SIG-M5 treated with dmso at 0.1 percent for 504 hours (cell line): ENCODE results near the gene NR2E3.

Experiments used
- DNase-seq: peaks from one replicate; lab custom pipeline; 2025; ENCODE audit not compliant: unreplicated experiment; lab: John Stamatoyannopoulos, UW

Gene NR2E3

GRCh38 chr15:71810256-71811035 is at the start of gene NR2E3:
Gene NR2E3, plus strand, starts transcription at chr15:71810554. Its CDS starts 190 bp downstream, at chr15:71810744.
- DNase-seq: no peak

DNA sequence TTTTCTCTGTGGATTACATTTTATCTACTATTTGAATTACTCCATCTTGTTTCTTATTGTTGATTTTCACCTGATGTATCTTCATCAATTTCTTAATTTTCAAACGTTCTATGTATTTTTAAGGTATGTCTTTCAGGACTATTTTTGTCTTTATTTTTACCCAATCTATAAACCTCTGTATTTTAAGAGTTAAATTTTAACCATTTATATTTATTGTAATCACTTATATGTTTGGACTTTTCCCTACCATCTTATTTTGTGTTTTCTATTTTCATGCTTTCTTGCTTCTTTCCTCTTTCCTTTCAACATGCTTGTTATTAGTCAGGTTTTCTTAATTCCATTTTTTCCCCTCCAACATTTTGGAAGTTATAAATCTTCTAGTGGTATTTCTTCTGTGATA is 49.5 kb upstream of the NR2E3 start:
- no peak for DNase-seq

GRCh38 chr15:71761649-71762048 is 48.7 kb upstream of the NR2E3 start:
- peak; percentile 41 for DNase-seq

- no peak for DNase-seq
Observed at GRCh38 chr15:71768184-71768583, 42.2 kb upstream of the NR2E3 start.

- no peak for DNase-seq
Observed at GRCh38 chr15:71773206-71773859, 37.0 kb upstream of the NR2E3 start.

DNA sequence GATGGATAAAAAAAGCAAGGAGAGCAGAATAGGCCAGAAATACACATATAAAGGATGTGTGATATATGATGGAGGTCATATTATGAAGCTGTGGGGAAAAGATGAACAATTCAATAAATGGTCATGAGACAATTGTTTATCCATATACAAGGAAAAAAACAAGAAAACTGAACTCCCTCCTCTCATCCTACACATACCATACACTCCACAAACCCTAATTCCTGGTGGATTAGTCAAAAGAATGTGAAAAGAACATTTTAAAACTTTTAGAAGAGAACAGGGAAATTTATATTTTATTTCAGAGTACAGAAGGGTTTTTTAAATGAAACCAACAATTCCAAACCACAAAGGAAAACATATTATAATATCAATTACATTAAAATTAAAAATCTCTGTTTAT is 34.5 kb upstream of the NR2E3 start:
- no peak for DNase-seq

GRCh38 chr15:71776304-71776703 is 34.0 kb upstream of the NR2E3 start:
- DNase-seq: no peak

DNA sequence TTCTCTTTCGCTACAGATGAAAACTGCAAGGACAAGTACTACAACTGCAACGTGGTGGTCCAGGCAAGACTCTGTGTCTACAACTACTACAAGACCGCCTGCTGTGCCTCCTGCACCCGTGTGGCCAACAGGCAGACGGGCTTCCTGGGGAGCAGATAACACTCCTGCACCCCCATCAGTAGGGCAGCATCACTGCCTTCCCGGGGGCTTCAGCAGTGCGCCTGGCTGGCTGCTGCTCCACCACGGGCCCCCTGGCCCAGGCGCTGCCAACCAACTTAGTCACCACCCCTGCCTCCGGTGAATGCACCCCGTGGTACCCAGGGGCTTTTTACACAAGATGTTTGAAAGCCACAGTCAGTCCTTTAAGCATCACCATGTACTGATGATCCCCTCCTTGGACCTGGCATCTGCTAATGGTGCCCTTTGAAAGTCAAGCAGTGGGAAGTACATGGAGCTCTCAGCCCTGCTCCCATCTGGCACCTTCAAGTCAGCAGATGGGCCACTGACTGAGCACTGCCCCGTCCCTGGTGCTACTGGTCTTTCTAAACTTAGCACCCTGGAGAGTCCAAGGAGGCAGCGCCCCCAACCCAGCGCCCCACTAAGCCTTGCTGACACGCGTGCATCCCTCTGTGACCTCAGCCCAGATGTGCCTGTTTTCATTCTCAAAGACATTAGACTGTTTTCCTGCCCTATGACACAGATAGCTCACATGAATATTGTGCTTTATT is 33.0 kb upstream of the NR2E3 start:
- DNase-seq: no peak

DNA sequence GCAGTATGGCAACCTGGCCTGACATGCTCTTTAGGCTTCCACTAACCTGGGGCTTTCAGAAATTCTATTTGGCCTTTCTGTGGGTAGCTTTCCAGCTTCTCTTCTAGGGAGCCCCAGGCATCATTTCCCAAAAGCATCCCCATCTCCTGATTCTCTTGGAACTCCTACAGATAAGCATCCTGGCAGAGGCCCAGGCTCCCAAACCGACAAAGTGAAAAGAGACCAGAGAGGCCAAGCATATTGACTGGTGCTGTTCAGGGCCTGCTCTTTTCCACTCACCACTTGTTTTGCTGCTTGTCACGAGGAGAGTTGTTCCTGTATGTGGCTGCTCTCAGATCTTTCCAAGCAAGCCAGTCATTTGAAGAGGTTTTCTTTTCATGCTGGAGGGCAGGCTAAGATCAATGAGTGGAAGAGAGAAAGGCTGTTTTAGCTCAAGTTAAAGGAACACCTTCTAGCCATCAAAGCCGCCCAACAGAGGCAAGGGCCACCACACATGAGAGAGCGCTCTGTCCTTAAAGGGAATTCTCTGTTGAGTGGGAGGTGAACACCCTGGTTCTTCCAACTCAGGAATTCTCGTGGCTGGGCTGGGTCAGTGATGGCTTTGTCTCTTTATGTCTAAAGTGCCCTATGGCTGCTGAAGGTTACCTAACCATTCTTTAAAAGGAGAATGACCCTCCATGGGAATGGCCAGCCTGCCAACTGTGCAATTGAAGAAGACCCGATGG is 31.1 kb upstream of the NR2E3 start:
- no peak for DNase-seq

DNA sequence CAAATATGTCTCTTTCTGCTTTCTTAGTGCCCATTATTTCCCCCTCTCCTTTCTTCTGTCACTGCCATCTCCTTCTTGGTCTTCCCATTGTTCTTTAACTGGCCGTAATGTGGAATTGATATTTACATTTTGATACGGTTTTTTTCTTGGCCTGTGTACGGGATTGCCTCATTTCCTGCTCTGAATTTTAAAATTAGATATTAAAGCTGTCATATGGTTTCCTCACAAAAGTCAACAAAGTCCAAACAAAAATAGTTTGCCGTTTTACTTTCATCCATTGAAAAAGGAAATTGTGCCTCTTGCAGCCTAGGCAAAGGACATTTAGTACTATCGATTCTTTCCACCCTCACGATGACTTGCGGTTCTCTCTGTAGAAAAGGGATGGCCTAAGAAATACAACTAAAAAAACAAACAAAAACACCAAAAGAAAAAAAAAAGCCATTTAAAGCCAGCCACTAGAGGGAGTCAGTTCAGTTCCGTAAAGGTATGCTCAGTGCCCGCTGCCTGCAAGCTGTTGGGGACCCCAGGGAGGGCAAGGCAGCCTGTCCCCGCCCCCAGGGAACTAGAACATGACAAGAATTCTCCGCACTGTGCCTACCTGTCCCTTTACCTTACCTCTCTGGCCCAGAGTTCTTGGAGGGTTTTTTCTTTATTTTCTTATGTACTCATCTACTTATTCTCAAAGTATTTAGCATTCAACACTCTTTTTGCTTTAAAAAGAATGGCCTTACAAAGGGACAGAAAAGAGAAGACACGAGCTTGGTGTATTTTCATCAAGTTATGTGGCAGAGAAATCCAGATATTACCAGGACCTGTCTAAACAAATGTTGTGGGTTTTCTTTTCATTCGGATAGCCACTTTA is 30.0 kb upstream of the NR2E3 start:
- DNase-seq: peak; percentile 62

GRCh38 chr15:71781179-71781964 is 29.0 kb upstream of the NR2E3 start:
- no peak for DNase-seq

DNA sequence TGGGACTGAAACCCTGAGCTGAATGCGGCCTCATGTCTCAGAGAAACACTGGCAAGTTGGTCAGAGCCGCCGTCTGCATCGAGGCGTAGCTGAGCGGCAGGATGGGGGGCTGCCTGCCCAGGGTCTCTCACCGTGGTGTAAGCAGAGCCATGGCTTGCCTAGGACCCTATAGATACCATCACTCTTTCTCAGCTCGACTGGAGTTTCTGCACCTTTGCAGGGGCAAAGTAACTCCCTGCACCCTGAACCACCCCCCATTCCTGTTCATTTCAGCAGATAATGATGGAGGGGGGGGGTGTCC is 28.4 kb upstream of the NR2E3 start:
- no peak for DNase-seq

DNA sequence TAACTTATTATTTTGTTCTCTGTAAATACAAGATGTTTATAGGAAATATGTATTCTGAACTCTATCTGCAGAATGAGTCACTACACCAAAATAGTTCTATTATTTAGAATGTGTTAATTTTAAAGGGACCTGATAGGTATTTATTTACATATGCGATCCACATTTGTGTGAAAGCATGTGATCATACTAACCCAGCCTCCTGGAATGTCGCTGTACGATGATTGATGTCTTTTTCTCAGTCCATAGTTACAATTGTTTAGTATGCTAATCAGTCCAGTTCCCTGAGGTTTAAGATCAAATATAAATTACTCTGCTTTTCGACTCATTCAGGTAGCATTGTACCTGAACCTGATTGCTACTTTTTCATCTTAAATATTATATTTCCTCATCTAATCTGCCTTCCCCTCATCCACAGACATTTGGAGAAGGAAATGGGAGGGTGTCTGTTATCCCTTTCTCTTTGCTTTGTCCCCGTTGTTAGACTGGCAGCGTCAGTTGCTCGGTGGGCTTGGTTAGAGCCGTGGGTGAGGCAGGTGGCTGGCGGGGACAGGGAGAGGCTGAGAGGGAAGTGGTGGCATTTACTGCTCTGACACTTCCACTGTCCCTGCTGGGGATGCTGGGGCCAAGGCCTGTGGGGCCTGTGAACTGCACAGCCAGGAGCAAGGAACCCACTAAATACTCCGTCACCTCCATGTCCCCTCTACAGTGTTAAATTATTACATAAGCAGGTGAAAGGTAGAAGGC is 27.8 kb upstream of the NR2E3 start:
- DNase-seq: no peak

DNA sequence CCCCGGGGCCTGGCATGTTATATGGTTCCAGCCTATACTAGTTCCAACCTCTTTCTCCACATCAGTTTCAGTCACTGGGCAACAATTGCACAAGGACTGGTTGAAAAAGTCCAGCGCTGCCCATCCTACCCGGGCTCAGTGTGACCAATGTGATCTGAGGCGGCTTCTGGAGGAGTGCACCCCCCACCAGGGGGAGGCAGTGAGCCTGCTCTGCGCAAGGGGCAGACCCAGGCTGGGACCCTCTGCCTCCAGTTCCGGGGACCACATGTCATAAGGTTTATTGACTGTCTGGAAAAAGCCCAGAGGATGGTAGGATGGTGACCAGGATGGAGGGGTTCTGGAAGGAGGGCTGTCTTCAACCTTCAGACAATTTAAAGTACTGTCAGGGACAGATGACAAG is 25.6 kb upstream of the NR2E3 start:
- no peak for DNase-seq

- DNase-seq: no peak
Observed at GRCh38 chr15:71785996-71786395, 24.4 kb upstream of the NR2E3 start.

DNA sequence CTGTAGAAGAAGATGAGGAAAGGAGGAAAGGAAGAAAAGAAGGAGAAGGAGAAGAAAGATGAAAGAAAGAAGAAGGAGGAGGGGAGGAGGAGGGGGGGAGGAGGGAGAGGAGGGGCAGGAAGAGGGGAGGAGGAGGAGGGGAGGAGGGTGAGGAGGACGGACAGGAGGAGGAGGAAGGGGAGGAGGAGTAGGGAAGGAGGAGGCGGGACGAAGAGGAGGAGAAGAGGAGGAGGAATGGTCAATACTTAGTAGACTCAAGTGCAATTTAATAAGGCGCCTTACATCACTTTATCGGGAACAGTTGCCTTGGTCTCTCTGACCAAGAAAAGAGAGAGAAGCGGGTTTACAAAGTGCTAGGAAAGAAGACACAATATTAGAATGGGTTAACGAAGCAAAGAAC is 23.7 kb upstream of the NR2E3 start:
- no peak for DNase-seq

- DNase-seq: no peak
Observed at GRCh38 chr15:71788646-71789579, 21.4 kb upstream of the NR2E3 start.

DNA sequence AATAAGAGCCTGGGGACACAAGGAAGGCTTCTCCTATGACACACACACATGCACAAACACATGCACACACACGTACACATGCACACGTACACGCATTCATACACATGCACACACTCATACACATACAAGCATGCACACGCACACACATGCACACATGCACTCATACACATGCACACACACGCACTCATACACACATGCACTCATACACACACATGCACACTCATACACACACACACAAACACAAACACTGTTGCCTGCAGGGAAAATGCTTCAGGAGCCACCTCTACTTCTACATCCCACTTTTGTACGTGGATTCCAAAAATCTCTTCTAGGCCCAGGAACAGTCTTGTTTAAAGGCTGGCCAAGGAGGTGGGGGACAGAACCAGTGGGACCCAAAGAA is 20.7 kb upstream of the NR2E3 start:
- no peak for DNase-seq
